D341Med (cell line): ENCODE measurements around the gene SLC40A1.

Source experiments
- DNase-seq: peaks from one replicate; pipeline ENCODE4 v3.0.0; 2012; ENCODE audit warnings: low spot score

The SLC40A1 gene

GRCh38 chr2:189538402-189538801 lies 42.2 kb downstream of the SLC40A1 start:
- no peak for DNase-seq

- no peak for DNase-seq
Observed at GRCh38 chr2:189536830-189537229, 43.8 kb downstream of the SLC40A1 start.

- DNase-seq: no peak
Observed at GRCh38 chr2:189534854-189535832, 45.4 kb downstream of the SLC40A1 start.

GRCh38 chr2:189533288-189534035 lies 47.1 kb downstream of the SLC40A1 start:
- DNase-seq: no peak

- DNase-seq: no peak
Observed at GRCh38 chr2:189530965-189531637, 49.5 kb downstream of the SLC40A1 start.

GRCh38 chr2:189528617-189529016 lies 52.0 kb downstream of the SLC40A1 start:
- DNase-seq: no peak

- DNase-seq: no peak
Observed at GRCh38 chr2:189527812-189528592, 52.6 kb downstream of the SLC40A1 start.

- DNase-seq: no peak
Observed at GRCh38 chr2:189527041-189527750, 53.4 kb downstream of the SLC40A1 start.

GRCh38 chr2:189526241-189526640 lies 54.3 kb downstream of the SLC40A1 start:
- DNase-seq: no peak

- no peak for DNase-seq
Observed at GRCh38 chr2:189524746-189525145, 55.8 kb downstream of the SLC40A1 start.

GRCh38 chr2:189522435-189523151 lies 58.0 kb downstream of the SLC40A1 start:
- no peak for DNase-seq

GRCh38 chr2:189521699-189522434 lies 58.7 kb downstream of the SLC40A1 start:
- DNase-seq: no peak

GRCh38 chr2:189519631-189520387 lies 60.8 kb downstream of the SLC40A1 start:
- DNase-seq: no peak

- no peak for DNase-seq
Observed at GRCh38 chr2:189517847-189518535, 62.6 kb downstream of the SLC40A1 start.

GRCh38 chr2:189516546-189516945 lies 64.0 kb downstream of the SLC40A1 start:
- no peak for DNase-seq

- DNase-seq: no peak
Observed at GRCh38 chr2:189515264-189515663, 65.3 kb downstream of the SLC40A1 start.

- DNase-seq: no peak
Observed at GRCh38 chr2:189514104-189514503, 66.5 kb downstream of the SLC40A1 start.

GRCh38 chr2:189512879-189513278 lies 67.7 kb downstream of the SLC40A1 start:
- no peak for DNase-seq
